GM12878 (cell line): ENCODE data around the gene CCDC34. TPM values are rescaled to one million over a fixed set of nuclear protein-coding genes. Genes with fewer than 3 reads are reported as not detected.

Experiments
- ATAC-seq: fragments of 200-7000 bp; cut with Tn5 transposase; 3 replicates; pipeline ENCODE4 v1.9.1; 2020; ENCODE audit warnings: mild to moderate bottlenecking, moderate library complexity
- BruUV-seq: library from RNA; stranded (reverse); fragments of 400-500 nt; replicated peaks from 2 replicates; lab custom pipeline; 2021; lab: Mats Ljungman, UMichigan
- CTCF ChIA-PET: fragments of 300-600 bp; sonication (Branson Sonifier 250); formaldehyde crosslinking; extraction: SDS; loops from one replicate; lab custom pipeline; 2021; ENCODE audit warnings: inconsistent platforms; lab: Yijun Ruan, JAX
- POLR2A ChIA-PET: fragments of 350-600 bp; formaldehyde crosslinking; extraction: SDS; loops from one replicate; lab custom pipeline; 2021; ENCODE audit warnings: inconsistent platforms; lab: Charles Lee
- RAD21 ChIA-PET: fragments of 300-600 bp; sonication (Branson Sonifier 250); formaldehyde crosslinking; loops from one replicate; lab custom pipeline; 2023; ENCODE audit warnings: antibody characterized with exemption; ENCODE audit not compliant: unreplicated experiment; lab: Charles Lee
- SMC1A ChIA-PET: fragments of 300-600 bp; sonication (Branson Sonifier 250); formaldehyde crosslinking; loops from one replicate; lab custom pipeline; 2023; ENCODE audit not compliant: unreplicated experiment, uncharacterized antibody; lab: Charles Lee
- DNase-seq: peaks from one replicate; pipeline ENCODE4 v3.0.0-alpha.2; 2011; ENCODE audit warnings: low read depth, low spot score
- FAIRE-seq: peaks from 3 replicates; lab custom pipeline; 2011; peaks lifted over from hg19 to GRCh38; lab: Jason Lieb, UNC
- H2AFZ ChIP-seq: 2 replicates; pipeline ENCODE4 v1.6.0; 2011; ENCODE audit warnings: low read depth, low read length, control low read depth; ENCODE audit not compliant: control insufficient read depth
- H3K27ac ChIP-seq: 2 replicates; pipeline ENCODE4 v1.5.1; 2011; ENCODE audit warnings: control low read depth; ENCODE audit not compliant: control insufficient read depth, insufficient read depth
- H3K27me3 ChIP-seq, 2 experiments: replicated peaks in 1 of 2; 2 replicates each; pipeline versions ENCODE4 v1.6.0 to v1.6.1; 2011; ENCODE audit warnings: low read length in 1 of 2; ENCODE audit not compliant: control insufficient read depth in 2 of 2, insufficient read depth in 2 of 2
- H3K36me3 ChIP-seq, 2 experiments: 2 replicates each; pipeline ENCODE4 v1.5.1; 2011; ENCODE audit warnings: low read length in 1 of 2; ENCODE audit not compliant: control insufficient read depth in 2 of 2, insufficient read depth in 2 of 2
- H3K4me1 ChIP-seq: 2 replicates; pipeline ENCODE4 v1.6.1; 2011; ENCODE audit warnings: mild to moderate bottlenecking, low read length, moderate library complexity, mixed read lengths; ENCODE audit not compliant: control insufficient read depth, insufficient read depth
- H3K4me2 ChIP-seq: 2 replicates; pipeline ENCODE4 v1.6.0; 2011; ENCODE audit warnings: control low read depth; ENCODE audit not compliant: control insufficient read depth, insufficient read depth
- H3K4me3 ChIP-seq: fragments of 200-600 bp; sonication (generic); 2 replicates; pipeline ENCODE4 v1.5.1; 2016
- H3K79me2 ChIP-seq: 2 replicates; pipeline ENCODE4 v1.6.0; 2011; ENCODE audit warnings: low read length; ENCODE audit not compliant: control insufficient read depth, insufficient read depth
- H3K9ac ChIP-seq: 2 replicates; pipeline ENCODE4 v1.8.0; 2011; ENCODE audit warnings: low read length, control low read depth, mixed read lengths; ENCODE audit not compliant: control insufficient read depth, insufficient read depth
- H3K9me3 ChIP-seq: replicated peaks from 3 replicates; pipeline ENCODE4 v1.5.1; 2011; ENCODE audit warnings: mild to moderate bottlenecking, low read length; ENCODE audit not compliant: control insufficient read depth, insufficient read depth
- H4K20me1 ChIP-seq: 2 replicates; pipeline ENCODE4 v1.6.0; 2011; ENCODE audit not compliant: control insufficient read depth, insufficient read depth
- BRCA1 ChIP-seq: IDR thresholded peaks from 2 replicates; pipeline ENCODE4 v1.6.1; 2011; ENCODE audit warnings: low read depth, low read length, improper control_type of control experiment
- CREB1 ChIP-seq: IDR thresholded peaks from 2 replicates; pipeline ENCODE4 v1.6.1; 2012; ENCODE audit warnings: low read depth, mild to moderate bottlenecking, inconsistent platforms
- KDM1A ChIP-seq: fragments of 200-600 bp; sonication (generic); IDR thresholded peaks from 2 replicates; pipeline ENCODE4 v1.6.1; 2016; ENCODE audit warnings: borderline replicate concordance
- KLF5 ChIP-seq: fragments of 450-650 bp; IDR thresholded peaks from 2 replicates; pipeline ENCODE4 v1.6.1; 2014; ENCODE audit warnings: mild to moderate bottlenecking; ENCODE audit not compliant: partially characterized antibody
- NFYA ChIP-seq: IDR thresholded peaks from 2 replicates; pipeline ENCODE4 v1.6.1; 2011; ENCODE audit warnings: low read depth, mild to moderate bottlenecking, low read length, improper control_type of control experiment, borderline replicate concordance
- PAX8 ChIP-seq: fragments of 450-650 bp; IDR thresholded peaks from 2 replicates; pipeline ENCODE4 v1.6.1; 2017; ENCODE audit warnings: mild to moderate bottlenecking, moderate library complexity
- POLR2A ChIP-seq: IDR thresholded peaks from 2 replicates; pipeline ENCODE4 v1.6.1; 2011; ENCODE audit warnings: low read depth, mild to moderate bottlenecking, low read length
- REST ChIP-seq: IDR thresholded peaks from 2 replicates; pipeline ENCODE4 v1.6.1; 2012; ENCODE audit warnings: mild to moderate bottlenecking, low read depth, low read length
- SIN3A ChIP-seq: IDR thresholded peaks from 2 replicates; pipeline ENCODE4 v1.6.1; 2012; ENCODE audit warnings: low read depth, low read length, improper control_type of control experiment
- SMARCA5 ChIP-seq: fragments of 450-650 bp; IDR thresholded peaks from 2 replicates; pipeline ENCODE4 v1.6.1; 2017; ENCODE audit warnings: mild to moderate bottlenecking
- SUZ12 ChIP-seq: fragments of 200-600 bp; sonication (generic); IDR thresholded peaks from one replicate; pipeline ENCODE4 v1.6.1; 2018; ENCODE audit warnings: antibody characterized with exemption, mild to moderate bottlenecking; ENCODE audit not compliant: unreplicated experiment
- TAF1 ChIP-seq: IDR thresholded peaks from 2 replicates; pipeline ENCODE4 v1.6.1; 2011; ENCODE audit warnings: mild to moderate bottlenecking, low read depth, low read length, borderline replicate concordance
- WRNIP1 ChIP-seq: IDR thresholded peaks from 2 replicates; pipeline ENCODE4 v1.6.1; 2011; ENCODE audit warnings: low read depth, low read length, improper control_type of control experiment, borderline replicate concordance
- ZNF207 ChIP-seq: fragments of 450-650 bp; IDR thresholded peaks from 2 replicates; pipeline ENCODE4 v1.6.1; 2014; ENCODE audit warnings: antibody characterized with exemption, mild to moderate bottlenecking, borderline replicate concordance
- WGBS: methylation state at CpG from one replicate; pipeline ENCODE4 v1.1.6; 2016; ENCODE audit warnings: low lambda C conversion rate; ENCODE audit not compliant: insufficient replicate concordance, insufficient coverage; ENCODE audit errors: missing lambda C conversion rate; 5-methylcytosine and 5-hydroxymethylcytosine counted together
- in situ Hi-C: fragments of 300-500 bp; cut with MboI; formaldehyde crosslinking; loops from 9 replicates; pipeline ENCODE4 v1.14.3; 2018; ENCODE audit warnings: mixed read lengths
- intact Hi-C: fragments of 100-400 bp; cut with micrococcal nuclease; formaldehyde crosslinking; loops from one replicate; pipeline ENCODE4 v1.14.2; 2022; ENCODE audit not compliant: unreplicated experiment
- polyA plus RNA-seq, 11 experiments: library from polyadenylated mRNA; depleted of rRNA in 4 of 11; unstranded in 6 of 11; stranded (reverse) in 5 of 11; fragments of >200 nt; fragmentation: Nextera tagmentation in 4 of 11; fragmentation: Illumina TruSeq in 1 of 11; extraction: Ambion mirVana in 4 of 11; extraction: Trizol in 1 of 11; gene quantifications; 1 replicate in 1 of 11; 2 replicates in 10 of 11; pipeline versions ENCODE4 v1.2.1 to v1.2.3, GENCODE V29; 2011 to 2016; ENCODE audit warnings: inconsistent platforms in 2 of 11, missing spikeins in 2 of 11, low read depth in 1 of 11
- total RNA-seq, 4 experiments: library from RNA; depleted of rRNA in 3 of 4; stranded (reverse); fragments of >200 nt in 3 of 4; fragmentation: Illumina TruSeq in 1 of 4; extraction: Trizol in 1 of 4; gene quantifications; 2 replicates each; pipeline versions ENCODE4 v1.2.1 to v1.2.3, GENCODE V29; 2013 to 2021

Gene CCDC34
- total and polyA plus RNA-seq, 10 of the 15 experiments (the other 5 are each of a cell fraction or from before 2014, with no cell fraction given): 6.2 to 39.1 (median 14.6) TPM

- TF ChIP-seq REST (no peak), BRCA1 (no peak), SUZ12 (no peak), SMARCA5 (no peak), WRNIP1 (no peak), POLR2A (no peak)
These were observed 33.3 kb upstream of the CCDC34 start (continued) for GRCh38 chr11:27396259-27396839.

- no TSS peak for BruUV-seq
- ChIA-PET SMC1A (interaction anchor here (1.4 to 1.7 kb wide), 3 partner anchors 11 to 25 kb away, joined by 3 to 4 read pairs (median 3); no protein-coding TSS in a partner anchor), POLR2A (no interaction called here), CTCF (interaction anchor here (0.9 to 1.4 kb wide), 2 partner anchors 12 to 13 kb away, joined by 4 read pairs; no protein-coding TSS in a partner anchor), RAD21 (interaction anchor here (1.2 kb wide), 1 partner anchor 90 kb away, joined by 3 read pairs; no protein-coding TSS in a partner anchor)
- Histone ChIP-seq H3K79me2 (no peaks in the 10 kb centered on the region), H4K20me1 (no peaks in the 10 kb centered on the region), H3K4me1 (no peaks in the 10 kb centered on the region), H2AFZ (no peak overlapping the region), H3K9ac (no peak overlapping the region), H3K36me3 (no peaks in the 10 kb centered on the region), H3K27ac (no peak overlapping the region), H3K9me3 (no peaks in the 10 kb centered on the region), H3K4me2 (no peak overlapping the region), H3K27me3 (no peaks in the 10 kb centered on the region), H3K4me3 (no peak overlapping the region)
- ATAC-seq (no peak), DNase-seq (no peak), FAIRE-seq (no peak)
- 59% methylated on average over 7 of the region's 7 CpGs for WGBS
- in situ Hi-C loops: no loop called here
- intact Hi-C loops: no loop called here
- no peak for TF ChIP-seq SIN3A
- TF ChIP-seq TAF1: no peak
- TF ChIP-seq SUZ12: no peak
- no peak for TF ChIP-seq NFYA
- no peak for TF ChIP-seq CREB1
- no peak for TF ChIP-seq KDM1A
- TF ChIP-seq ZNF207: no peak
- no peak for TF ChIP-seq KLF5
- TF ChIP-seq PAX8: no peak
These were observed 32.7 kb upstream of the CCDC34 start for GRCh38 chr11:27395556-27396258.
